H1 (cell line): ENCODE measurements around the gene SVOPL.

ENCODE experiments used
- EZH2 ChIP-seq: fragments of 200-600 bp; sonication (generic); IDR thresholded peaks from 2 replicates; pipeline ENCODE4 v1.7.1; 2012; ENCODE audit warnings: low read depth, mild to moderate bottlenecking, moderate library complexity, low read length, inconsistent platforms; ENCODE audit not compliant: severe bottlenecking
- JUN ChIP-seq: IDR thresholded peaks from 2 replicates; pipeline ENCODE4 v1.6.1; 2011; ENCODE audit warnings: low read depth, mild to moderate bottlenecking, improper control_type of control experiment, low read length
- PHF8 ChIP-seq: fragments of 200-600 bp; sonication (generic); conservative IDR thresholded peaks from 2 replicates; pipeline ENCODE4 v1.7.1; 2012; ENCODE audit warnings: low read depth, mild to moderate bottlenecking, inconsistent platforms, low read length, moderate library complexity
- SIRT6 ChIP-seq: IDR thresholded peaks from one replicate; pipeline ENCODE4 v1.7.1; 2012; ENCODE audit warnings: low read length, inconsistent platforms

GRCh38 chr7:138657854-138658386 lies 43.2 kb downstream of the SVOPL start:
- TF ChIP-seq PHF8, result no peak
- TF ChIP-seq SIRT6, result no peak
- TF ChIP-seq EZH2, result no peak
- TF ChIP-seq JUN, result no peak
